Putamen (tissue), 1 donor: ENCODE measurements around the gene VWC2L.

Source experiments
- DNase-seq: peaks from one replicate; pipeline ENCODE4 v3.0.0-alpha.2; 2016; ENCODE audit warnings: low spot score

VWC2L gene

GRCh38 chr2:214410918-214411554 lies at the start of gene VWC2L:
Gene VWC2L, plus strand, starts transcription at chr2:214411054. Its CDS starts 3,140 bp downstream, at chr2:214414194.
- DNase-seq = peak; percentile 86

- no peak for DNase-seq
These were observed 49.7 kb upstream of the VWC2L start for GRCh38 chr2:214361116-214361515.

GRCh38 chr2:214365549-214365948 lies 45.3 kb upstream of the VWC2L start:
- no peak for DNase-seq

GRCh38 chr2:214367171-214367570 lies 43.7 kb upstream of the VWC2L start:
- no peak for DNase-seq

GRCh38 chr2:214376618-214377285 lies 34.1 kb upstream of the VWC2L start:
- no peak for DNase-seq

GRCh38 chr2:214377286-214377624 lies 33.6 kb upstream of the VWC2L start:
- DNase-seq = no peak

GRCh38 chr2:214378455-214379103 lies 32.3 kb upstream of the VWC2L start:
- no peak for DNase-seq

- DNase-seq = no peak
These were observed 31.6 kb upstream of the VWC2L start for GRCh38 chr2:214379227-214379626.

- no peak for DNase-seq
These were observed 30.2 kb upstream of the VWC2L start for GRCh38 chr2:214380681-214381080.

- DNase-seq = no peak
These were observed 28.6 kb upstream of the VWC2L start for GRCh38 chr2:214382229-214382628.

GRCh38 chr2:214386720-214387119 lies 24.1 kb upstream of the VWC2L start:
- DNase-seq = no peak

- DNase-seq = no peak
These were observed 21.5 kb upstream of the VWC2L start for GRCh38 chr2:214389334-214389733.

GRCh38 chr2:214393796-214394195 lies 17.1 kb upstream of the VWC2L start:
- no peak for DNase-seq

GRCh38 chr2:214395040-214395439 lies 15.8 kb upstream of the VWC2L start:
- no peak for DNase-seq

GRCh38 chr2:214401580-214401979 lies 9.3 kb upstream of the VWC2L start:
- no peak for DNase-seq

GRCh38 chr2:214410128-214410775 lies 602 bp upstream of the VWC2L start:
- DNase-seq = peak; percentile 42

GRCh38 chr2:214412679-214413078 lies 1.8 kb downstream of the VWC2L start:
- DNase-seq = no peak

GRCh38 chr2:214436470-214436869 lies 25.6 kb downstream of the VWC2L start:
- no peak for DNase-seq

- DNase-seq = no peak
These were observed 39.5 kb downstream of the VWC2L start for GRCh38 chr2:214450118-214450894.

- DNase-seq = no peak
These were observed 40.8 kb downstream of the VWC2L start for GRCh38 chr2:214451516-214452275.

- DNase-seq = no peak
These were observed 54.7 kb downstream of the VWC2L start for GRCh38 chr2:214465363-214466146.
